Astrocyte (in vitro differentiated cells and primary cell): ENCODE results near the gene ABI1.

Source experiments
- EZH2 ChIP-seq: IDR thresholded peaks from 2 replicates; pipeline ENCODE4 v1.6.1; 2012; ENCODE audit warnings: mild to moderate bottlenecking, low read length, inconsistent platforms; ENCODE audit not compliant: insufficient read depth
- TF ChIP-seq, protein P1 (sequence below): IDR thresholded peaks from 2 replicates; pipeline ENCODE4 v1.5.1; 2011; ENCODE audit warnings: low read depth, mild to moderate bottlenecking, inconsistent platforms, low read length, moderate library complexity; ENCODE audit not compliant: insufficient read depth

DNA sequence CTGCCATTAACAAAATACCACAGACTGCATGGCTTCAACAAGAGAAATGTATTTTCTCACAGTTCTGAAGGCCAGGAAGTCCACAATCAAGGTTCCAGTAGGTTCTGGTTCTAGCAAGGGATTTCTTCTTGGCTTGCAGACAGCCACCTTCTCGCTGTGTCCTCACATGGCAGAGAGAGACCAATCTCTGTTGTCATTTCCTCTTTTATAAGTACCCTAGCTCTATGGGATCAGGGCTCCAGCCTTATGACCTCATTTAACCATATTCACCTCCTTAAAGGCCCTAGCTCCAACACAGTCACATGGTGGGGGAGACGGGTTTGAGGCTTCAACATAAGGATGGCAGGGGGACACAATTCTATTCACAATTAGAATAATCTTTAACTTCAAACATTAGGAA is 23.6 kb downstream of the ABI1 start:
- TF ChIP-seq, protein P1, sequence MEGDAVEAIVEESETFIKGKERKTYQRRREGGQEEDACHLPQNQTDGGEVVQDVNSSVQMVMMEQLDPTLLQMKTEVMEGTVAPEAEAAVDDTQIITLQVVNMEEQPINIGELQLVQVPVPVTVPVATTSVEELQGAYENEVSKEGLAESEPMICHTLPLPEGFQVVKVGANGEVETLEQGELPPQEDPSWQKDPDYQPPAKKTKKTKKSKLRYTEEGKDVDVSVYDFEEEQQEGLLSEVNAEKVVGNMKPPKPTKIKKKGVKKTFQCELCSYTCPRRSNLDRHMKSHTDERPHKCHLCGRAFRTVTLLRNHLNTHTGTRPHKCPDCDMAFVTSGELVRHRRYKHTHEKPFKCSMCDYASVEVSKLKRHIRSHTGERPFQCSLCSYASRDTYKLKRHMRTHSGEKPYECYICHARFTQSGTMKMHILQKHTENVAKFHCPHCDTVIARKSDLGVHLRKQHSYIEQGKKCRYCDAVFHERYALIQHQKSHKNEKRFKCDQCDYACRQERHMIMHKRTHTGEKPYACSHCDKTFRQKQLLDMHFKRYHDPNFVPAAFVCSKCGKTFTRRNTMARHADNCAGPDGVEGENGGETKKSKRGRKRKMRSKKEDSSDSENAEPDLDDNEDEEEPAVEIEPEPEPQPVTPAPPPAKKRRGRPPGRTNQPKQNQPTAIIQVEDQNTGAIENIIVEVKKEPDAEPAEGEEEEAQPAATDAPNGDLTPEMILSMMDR: no peak
- no peak for TF ChIP-seq EZH2
